ENCODE data around the gene CACNB1.

Gene CACNB1

DNA sequence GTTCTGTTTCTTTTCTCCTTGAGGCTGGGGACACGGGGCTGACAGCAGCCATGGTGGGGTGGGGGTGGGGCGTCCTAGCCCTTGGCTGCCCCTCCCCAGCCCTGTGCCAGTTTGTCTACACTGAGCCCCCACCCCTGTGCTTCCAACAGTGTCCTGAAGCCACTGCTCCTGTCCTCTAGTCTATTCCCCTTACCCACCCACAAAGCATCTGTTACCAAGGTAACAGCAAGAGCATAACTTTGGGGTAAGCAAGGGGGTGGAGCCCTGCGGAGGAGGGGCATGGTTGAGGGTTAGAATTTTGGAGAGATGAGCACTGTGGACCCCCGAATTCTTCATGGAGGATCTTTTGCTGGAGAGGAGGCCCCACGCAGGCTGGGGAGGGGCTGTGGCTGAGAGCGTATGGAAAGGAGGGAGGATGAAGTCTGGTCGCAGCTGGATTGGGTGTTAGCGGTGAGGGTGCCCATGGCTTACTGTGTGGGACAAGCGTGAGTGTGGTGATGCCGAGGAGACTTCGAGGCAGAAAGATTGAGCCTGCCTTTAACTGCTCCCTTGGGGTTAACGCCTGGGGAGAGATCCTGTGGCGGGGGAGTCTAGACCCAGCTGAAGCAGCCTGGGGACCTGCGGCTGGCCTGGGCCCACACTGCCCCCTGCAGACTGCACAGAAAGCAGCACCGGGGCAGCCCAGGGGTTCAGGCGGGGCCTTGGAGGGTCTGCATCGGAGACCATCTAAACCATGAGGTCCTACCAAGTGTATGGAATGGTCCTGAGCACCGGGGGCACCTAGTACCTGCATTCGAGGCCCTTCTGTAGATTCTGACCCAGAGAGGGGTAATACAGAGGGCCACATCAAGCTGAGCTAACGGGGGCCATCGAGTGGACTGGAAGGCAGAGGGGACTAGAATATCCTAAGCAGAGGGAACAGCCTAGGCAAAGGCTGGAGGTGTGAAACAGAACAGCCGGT lies 34.4 kb upstream of the CACNB1 start:
- no CpG with 5 or more reads among the region's 22 CpGs for WGBS (ENCODE audit: extremely low coverage, insufficient coverage, insufficient read length)
- no peak overlapping the region for H3K27ac ChIP-seq (ENCODE audit: low read depth, low read length)

DNA sequence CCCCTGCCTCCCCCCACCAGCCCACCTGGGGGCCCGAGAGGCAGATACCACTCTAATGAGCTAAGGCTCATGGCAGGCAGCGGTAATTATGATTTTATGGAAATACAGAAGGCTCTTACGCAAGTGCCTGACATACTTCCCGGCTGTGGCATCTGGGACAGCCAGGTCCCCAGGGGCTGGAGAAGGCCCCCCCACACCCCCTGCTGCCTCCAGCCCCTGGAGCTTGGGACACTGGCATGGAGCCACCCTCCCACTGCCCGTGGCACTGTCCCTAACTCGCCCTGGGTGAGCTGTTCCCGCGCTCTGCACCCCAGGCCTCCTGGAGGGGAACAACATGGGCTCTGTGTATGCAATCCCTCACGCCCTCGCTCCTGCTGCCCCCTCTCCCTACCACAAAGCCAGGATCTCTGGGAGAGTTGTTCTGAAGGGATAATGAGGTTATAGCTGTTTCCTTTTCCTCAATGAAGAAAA lies 33.7 kb upstream of the CACNB1 start:
- no peaks in the 10 kb centered on the region for H3K79me1 ChIP-seq (ENCODE audit: low read length)
- H3K27me3 ChIP-seq (ENCODE audit: insufficient read depth, low read length): peaks cover 6% of the 10 kb centered on the region
- H2BK120ac ChIP-seq (ENCODE audit: insufficient read depth, low read length, poor library complexity): no peak overlapping the region
- no peak overlapping the region for H3K9ac ChIP-seq (ENCODE audit: low read length)
- H3K14ac ChIP-seq (ENCODE audit: low read length): no peak overlapping the region
- no peak overlapping the region for H4K12ac ChIP-seq (ENCODE audit: low read depth, low read length)
- no peaks in the 10 kb centered on the region for H3K79me2 ChIP-seq (ENCODE audit: control insufficient read depth, insufficient read depth, low read length, poor library complexity)
- peaks cover 0 to 5% of the 10 kb centered on the region in 2 experiments for H3K4me1 ChIP-seq (ENCODE audit: control insufficient read depth in 1 of 2, insufficient read depth in 2 of 2, low read length in 2 of 2)
- no peak overlapping the region for H2BK12ac ChIP-seq (ENCODE audit: low read length)
- H2AFZ ChIP-seq (ENCODE audit: insufficient read depth, low read length, poor library complexity): no peak overlapping the region
- no peaks in the 10 kb centered on the region for H3K36me3 ChIP-seq (ENCODE audit: control insufficient read depth in 1 of 2, insufficient read depth in 2 of 2, low read length in 2 of 2)
- H2AK5ac ChIP-seq (ENCODE audit: low read length): no peak overlapping the region
- H3K4ac ChIP-seq (ENCODE audit: low read depth, low read length): no peak overlapping the region
- no peak overlapping the region for H2BK5ac ChIP-seq (ENCODE audit: low read depth, low read length, poor library complexity)
- no peak overlapping the region for H3K18ac ChIP-seq (ENCODE audit: low read length)
- no peak overlapping the region for H3K4me3 ChIP-seq (ENCODE audit: low read depth, low read length)
- no peak overlapping the region for H3K27ac ChIP-seq (ENCODE audit: low read depth, low read length)
- DNase-seq: no peak
- WGBS (ENCODE audit: extremely low coverage, insufficient coverage, insufficient read length): no CpG with 5 or more reads among the region's 10 CpGs
- H4K8ac ChIP-seq (ENCODE audit: low read depth, low read length): no peak overlapping the region
- H3K9me3 ChIP-seq (ENCODE audit: insufficient read depth, low read depth, low read length): no peaks in the 10 kb centered on the region
- H4K91ac ChIP-seq (ENCODE audit: low read depth, low read length): no peak overlapping the region
- no peak overlapping the region for H3K4me2 ChIP-seq (ENCODE audit: low read length)
- H3K23ac ChIP-seq (ENCODE audit: low read length): no peak overlapping the region

More for the DNA sequence above, 34.4 kb upstream of the CACNB1 start:
- Histone ChIP-seq H2BK120ac (ENCODE audit: insufficient read depth, low read length, poor library complexity) (no peak overlapping the region), H2BK5ac (ENCODE audit: low read depth, low read length, poor library complexity) (no peak overlapping the region), H4K12ac (ENCODE audit: low read depth, low read length) (no peak overlapping the region), H3K9ac (ENCODE audit: low read length) (peak overlapping the region; percentile 57), H3K36me3 (ENCODE audit: control insufficient read depth in 1 of 2, insufficient read depth in 2 of 2, low read length in 2 of 2) (no peaks in the 10 kb centered on the region), H2AFZ (ENCODE audit: insufficient read depth, low read length, poor library complexity) (no peak overlapping the region), H2BK12ac (ENCODE audit: low read length) (no peak overlapping the region), H4K91ac (ENCODE audit: low read depth, low read length) (no peak overlapping the region), H3K23ac (ENCODE audit: low read length) (no peak overlapping the region), H3K4ac (ENCODE audit: low read depth, low read length) (no peak overlapping the region), H3K4me1 (ENCODE audit: control insufficient read depth in 1 of 2, insufficient read depth in 2 of 2, low read length in 2 of 2) (peaks cover 0 to 5% of the 10 kb centered on the region in 2 experiments), H2AK5ac (ENCODE audit: low read length) (no peak overlapping the region), H3K79me2 (ENCODE audit: control insufficient read depth, insufficient read depth, low read length, poor library complexity) (no peaks in the 10 kb centered on the region), H3K79me1 (ENCODE audit: low read length) (no peaks in the 10 kb centered on the region), H3K4me3 (ENCODE audit: low read depth, low read length) (no peak overlapping the region), H3K18ac (ENCODE audit: low read length) (no peak overlapping the region), H4K8ac (ENCODE audit: low read depth, low read length) (no peak overlapping the region), H3K14ac (ENCODE audit: low read length) (no peak overlapping the region), H3K4me2 (ENCODE audit: low read length) (peak overlapping the region; percentile 13), H3K9me3 (ENCODE audit: insufficient read depth, low read depth, low read length) (no peaks in the 10 kb centered on the region), H3K27me3 (ENCODE audit: insufficient read depth, low read length) (peaks cover 3% of the 10 kb centered on the region)
- DNase-seq: peak in 1 of 2 donors; percentile 34

- no peaks in the 10 kb centered on the region for H3K79me2 ChIP-seq (ENCODE audit: control insufficient read depth, insufficient read depth, low read length, poor library complexity)
- no peak overlapping the region for H3K23ac ChIP-seq (ENCODE audit: low read length)
- no peaks in the 10 kb centered on the region for H3K79me1 ChIP-seq (ENCODE audit: low read length)
- H3K27me3 ChIP-seq (ENCODE audit: insufficient read depth, low read length): peaks cover 13% of the 10 kb centered on the region
- H4K8ac ChIP-seq (ENCODE audit: low read depth, low read length): no peak overlapping the region
- no peak overlapping the region for H4K12ac ChIP-seq (ENCODE audit: low read depth, low read length)
- H3K36me3 ChIP-seq (ENCODE audit: control insufficient read depth in 1 of 2, insufficient read depth in 2 of 2, low read length in 2 of 2): no peaks in the 10 kb centered on the region
- H3K4me1 ChIP-seq (ENCODE audit: control insufficient read depth in 1 of 2, insufficient read depth in 2 of 2, low read length in 2 of 2): peaks cover 2 to 7% of the 10 kb centered on the region in 2 experiments
- no peak overlapping the region for H3K4ac ChIP-seq (ENCODE audit: low read depth, low read length)
- no peak overlapping the region for H2AFZ ChIP-seq (ENCODE audit: insufficient read depth, low read length, poor library complexity)
- no peak overlapping the region for H3K4me3 ChIP-seq (ENCODE audit: low read depth, low read length)
- H2BK120ac ChIP-seq (ENCODE audit: insufficient read depth, low read length, poor library complexity): no peak overlapping the region
- H3K18ac ChIP-seq (ENCODE audit: low read length): no peak overlapping the region
- H2BK12ac ChIP-seq (ENCODE audit: low read length): no peak overlapping the region
- no peak overlapping the region for H2BK5ac ChIP-seq (ENCODE audit: low read depth, low read length, poor library complexity)
- H4K91ac ChIP-seq (ENCODE audit: low read depth, low read length): no peak overlapping the region
- no peak overlapping the region for H3K27ac ChIP-seq (ENCODE audit: low read depth, low read length)
- H3K14ac ChIP-seq (ENCODE audit: low read length): no peak overlapping the region
- H3K9ac ChIP-seq (ENCODE audit: low read length): no peak overlapping the region
- H3K9me3 ChIP-seq (ENCODE audit: insufficient read depth, low read depth, low read length): no peaks in the 10 kb centered on the region
- WGBS (ENCODE audit: extremely low coverage, insufficient coverage, insufficient read length): no CpG with 5 or more reads among the region's 1 CpG
- no peak overlapping the region for H3K4me2 ChIP-seq (ENCODE audit: low read length)
- DNase-seq: no peak
- no peak overlapping the region for H2AK5ac ChIP-seq (ENCODE audit: low read length)
These were observed 32.9 kb upstream of the CACNB1 start for GRCh38 chr17:39230361-39230760.

- no peak overlapping the region for H4K12ac ChIP-seq (ENCODE audit: low read depth, low read length)
- H3K79me2 ChIP-seq (ENCODE audit: control insufficient read depth, insufficient read depth, low read length, poor library complexity): no peaks in the 10 kb centered on the region
- no peak overlapping the region for H2BK12ac ChIP-seq (ENCODE audit: low read length)
- H2BK120ac ChIP-seq (ENCODE audit: insufficient read depth, low read length, poor library complexity): no peak overlapping the region
- H3K4me3 ChIP-seq (ENCODE audit: low read depth, low read length): no peak overlapping the region
- peaks cover 6 to 12% of the 10 kb centered on the region in 2 experiments for H3K4me1 ChIP-seq (ENCODE audit: control insufficient read depth in 1 of 2, insufficient read depth in 2 of 2, low read length in 2 of 2)
- no peaks in the 10 kb centered on the region for H3K79me1 ChIP-seq (ENCODE audit: low read length)
- H2AFZ ChIP-seq (ENCODE audit: insufficient read depth, low read length, poor library complexity): no peak overlapping the region
- no peak overlapping the region for H3K4me2 ChIP-seq (ENCODE audit: low read length)
- no peak overlapping the region for H4K8ac ChIP-seq (ENCODE audit: low read depth, low read length)
- no peak overlapping the region for H3K27ac ChIP-seq (ENCODE audit: low read depth, low read length)
- H3K9ac ChIP-seq (ENCODE audit: low read length): no peak overlapping the region
- no peak overlapping the region for H3K14ac ChIP-seq (ENCODE audit: low read length)
- WGBS (ENCODE audit: extremely low coverage, insufficient coverage, insufficient read length): no CpG with 5 or more reads among the region's 11 CpGs
- no peak overlapping the region for H3K18ac ChIP-seq (ENCODE audit: low read length)
- peaks cover 22% of the 10 kb centered on the region for H3K27me3 ChIP-seq (ENCODE audit: insufficient read depth, low read length)
- H4K91ac ChIP-seq (ENCODE audit: low read depth, low read length): no peak overlapping the region
- no peak overlapping the region for H3K4ac ChIP-seq (ENCODE audit: low read depth, low read length)
- H2AK5ac ChIP-seq (ENCODE audit: low read length): no peak overlapping the region
- DNase-seq: no peak
- no peak overlapping the region for H2BK5ac ChIP-seq (ENCODE audit: low read depth, low read length, poor library complexity)
- H3K36me3 ChIP-seq (ENCODE audit: control insufficient read depth in 1 of 2, insufficient read depth in 2 of 2, low read length in 2 of 2): no peaks in the 10 kb centered on the region
- H3K9me3 ChIP-seq (ENCODE audit: insufficient read depth, low read depth, low read length): no peaks in the 10 kb centered on the region
- no peak overlapping the region for H3K23ac ChIP-seq (ENCODE audit: low read length)
These were observed 31.9 kb upstream of the CACNB1 start for GRCh38 chr17:39229274-39229913.
